Colon (tissue), 2 donors: ENCODE measurements around the gene DAPK2.
"Not testable (repeated sequence)": the region's sequence is repeated elsewhere in the genome, so short reads cannot be mapped to it uniquely, and the experiment has no call there.

Experiments
- FAIRE-seq: peaks from 2 replicates; lab custom pipeline; 2012; peaks lifted over from hg19 to GRCh38; lab: Jason Lieb, UNC
- donor health status: control.
- donor health status: control.

DAPK2 gene

DNA sequence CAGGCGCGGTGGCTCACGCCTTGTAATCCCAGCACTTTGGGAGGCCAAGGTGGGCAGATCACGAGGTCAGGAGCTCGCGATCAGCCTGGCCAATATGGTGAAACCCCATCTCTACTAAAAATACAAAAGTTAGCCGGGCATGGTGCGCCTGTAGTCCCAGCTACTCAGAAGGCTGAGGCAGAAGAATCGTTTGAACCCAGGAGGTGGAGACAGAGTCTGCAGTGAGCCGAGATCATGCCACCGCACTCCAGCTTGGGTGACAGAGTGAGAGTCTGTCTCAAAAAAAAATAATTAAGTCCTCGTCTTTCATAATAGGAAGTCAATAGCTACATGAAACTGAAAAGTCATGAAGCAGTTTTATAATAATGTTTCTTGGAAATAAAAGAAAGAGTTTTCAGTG lies 7.4 kb upstream of the DAPK2 start:
- not testable (repeated sequence) for FAIRE-seq

DNA sequence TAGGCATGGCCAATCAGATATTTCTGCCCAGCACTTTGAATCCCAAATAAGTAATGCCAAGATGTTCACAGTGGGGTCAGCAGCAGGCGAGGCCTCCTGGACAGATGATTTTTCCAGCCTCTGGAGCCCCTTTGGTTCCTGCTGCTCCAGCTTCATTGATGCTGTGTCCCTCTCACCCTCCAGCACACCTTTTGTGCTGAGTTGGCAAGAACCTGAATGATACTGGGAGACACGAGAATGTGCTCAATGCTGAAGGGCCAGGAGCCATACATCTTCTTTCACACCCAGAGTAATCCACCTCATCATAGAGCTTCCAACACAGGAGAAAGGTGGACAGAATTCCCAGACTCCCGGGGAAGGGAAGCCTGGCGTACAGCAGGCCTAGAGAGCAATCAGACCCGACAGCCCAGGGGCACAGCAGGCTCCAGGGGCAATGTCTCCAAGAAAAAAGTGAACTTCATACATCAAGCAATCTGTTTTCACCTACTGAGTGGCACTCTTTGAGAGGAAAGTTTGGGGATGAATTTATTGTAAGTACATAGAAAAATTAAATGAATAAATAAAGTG lies 6.7 kb upstream of the DAPK2 start:
- no peak for FAIRE-seq

DNA sequence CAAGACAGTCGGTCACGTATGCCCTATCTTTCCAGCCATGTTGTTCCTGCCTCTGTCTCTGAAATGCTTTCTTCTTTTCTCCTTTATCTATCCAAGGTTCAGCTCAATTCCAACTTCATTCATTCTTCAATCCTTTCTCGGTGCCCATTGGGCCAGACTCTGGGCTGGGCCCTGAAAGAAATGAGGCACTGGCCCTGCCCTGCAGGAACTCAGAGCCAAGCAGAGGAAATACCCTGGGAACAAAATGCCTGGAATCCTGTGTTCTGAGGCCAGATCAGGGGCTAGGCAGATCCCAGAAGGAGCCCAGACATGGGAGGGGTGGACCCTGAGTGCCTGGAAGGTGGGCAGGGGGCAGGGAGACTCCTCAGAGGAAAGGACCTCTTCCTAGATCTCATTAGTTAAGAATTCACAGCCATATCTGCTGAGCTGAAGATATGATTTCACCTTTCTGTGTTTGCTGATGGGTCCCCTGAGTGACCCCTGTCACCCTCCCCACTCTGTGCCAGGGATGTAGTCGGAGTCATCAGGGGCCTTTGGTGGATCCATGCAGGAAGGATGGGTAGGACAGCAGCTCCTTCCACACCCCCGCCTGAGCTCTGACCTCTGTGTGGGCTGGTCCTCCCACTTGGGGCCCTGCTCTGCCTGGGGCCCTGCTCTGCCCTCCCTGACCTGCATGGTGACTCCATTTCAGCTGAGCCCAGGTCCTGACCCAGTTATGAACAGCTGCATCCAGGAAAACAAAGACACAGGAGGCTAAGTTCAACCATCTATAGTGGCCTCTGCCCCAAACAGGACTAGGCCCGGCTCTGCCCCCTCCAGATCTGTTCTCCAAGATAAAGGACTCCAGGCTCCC lies 5.3 kb upstream of the DAPK2 start:
- no peak for FAIRE-seq

DNA sequence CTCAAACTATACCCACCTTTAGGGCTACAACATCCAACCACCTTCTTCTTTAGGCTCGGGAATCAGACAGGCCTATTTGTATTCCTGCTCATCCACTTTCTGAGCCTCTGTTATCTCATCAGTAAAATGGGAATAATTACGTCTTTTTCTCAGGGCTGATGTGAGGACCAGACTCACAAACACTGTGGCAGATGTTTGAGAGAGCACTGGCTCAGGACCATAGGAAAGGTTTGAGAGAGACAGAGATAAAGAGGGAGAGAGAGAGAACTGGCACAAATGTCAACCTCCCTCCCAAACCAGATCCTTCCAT lies 4.8 kb upstream of the DAPK2 start:
- no peak for FAIRE-seq

DNA sequence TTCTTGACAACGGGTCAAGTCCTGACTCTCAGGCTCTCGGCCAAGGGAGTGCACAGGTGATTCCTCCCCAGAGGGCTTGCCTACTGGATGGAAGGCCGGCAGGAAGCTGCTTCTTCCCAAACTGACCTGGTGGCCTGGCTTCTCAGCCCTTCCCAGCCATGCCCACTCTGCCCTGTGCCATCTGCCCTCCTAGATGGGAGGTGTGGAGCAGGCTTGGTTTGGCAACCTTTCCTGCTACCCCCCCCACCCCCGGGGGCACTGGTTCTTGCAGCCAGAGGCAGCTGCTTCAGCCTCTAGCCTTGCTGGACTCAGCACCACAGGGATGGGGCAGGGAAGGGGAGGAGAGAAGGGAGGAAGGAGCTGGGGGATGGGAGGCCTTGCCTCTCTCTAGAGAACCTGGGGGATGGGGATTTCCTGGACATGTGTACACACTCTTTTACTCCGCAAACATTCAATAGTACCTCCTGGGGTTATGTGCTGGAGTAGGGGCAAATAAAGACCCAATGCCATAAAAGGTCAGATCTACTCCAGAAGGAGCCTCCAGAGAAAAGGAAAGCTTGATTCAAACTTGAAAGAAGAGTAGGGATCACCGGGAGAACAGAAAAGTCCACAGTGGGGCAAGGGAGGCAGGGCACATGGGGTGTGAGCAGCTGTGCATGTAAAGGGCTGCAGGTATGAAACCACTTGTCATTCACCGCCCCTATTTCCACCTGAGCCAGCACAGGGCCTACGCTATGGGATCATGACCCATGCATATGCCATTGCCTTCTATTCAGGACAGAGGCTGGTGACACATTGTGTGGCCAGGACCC lies 4.2 kb upstream of the DAPK2 start:
- no peak for FAIRE-seq

DNA sequence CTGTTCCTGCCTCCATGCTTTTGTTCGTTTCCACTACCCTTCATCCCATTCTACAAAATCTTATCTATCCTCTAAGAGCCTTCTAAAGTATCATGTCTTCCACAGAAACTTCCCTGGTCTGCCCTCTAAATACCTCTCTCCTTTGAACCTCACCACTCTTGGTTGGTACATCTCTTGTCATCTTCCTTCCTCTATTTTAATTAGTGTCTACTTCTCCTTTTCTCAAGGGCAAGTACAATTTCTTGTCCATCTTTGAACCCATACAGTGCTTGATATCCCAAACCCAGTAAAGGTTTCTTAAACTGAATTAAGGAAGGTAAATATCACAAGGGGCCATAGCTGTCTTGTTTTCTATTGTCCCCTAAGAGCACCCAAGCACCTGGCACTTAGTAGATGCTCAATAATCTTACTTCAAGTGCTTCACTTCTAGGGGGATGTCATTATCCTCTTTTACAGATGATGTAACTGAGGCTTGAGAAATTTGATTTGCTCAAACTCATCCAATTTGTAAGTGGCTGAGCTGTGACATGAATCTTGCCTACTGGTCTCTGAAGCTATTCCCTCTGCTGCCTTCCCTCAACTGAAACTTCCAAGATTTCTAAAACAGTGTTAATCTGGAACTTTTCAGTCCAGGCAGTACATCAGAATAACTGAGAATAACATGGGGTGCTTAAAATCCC lies 2.6 kb upstream of the DAPK2 start:
- FAIRE-seq = no peak

DNA sequence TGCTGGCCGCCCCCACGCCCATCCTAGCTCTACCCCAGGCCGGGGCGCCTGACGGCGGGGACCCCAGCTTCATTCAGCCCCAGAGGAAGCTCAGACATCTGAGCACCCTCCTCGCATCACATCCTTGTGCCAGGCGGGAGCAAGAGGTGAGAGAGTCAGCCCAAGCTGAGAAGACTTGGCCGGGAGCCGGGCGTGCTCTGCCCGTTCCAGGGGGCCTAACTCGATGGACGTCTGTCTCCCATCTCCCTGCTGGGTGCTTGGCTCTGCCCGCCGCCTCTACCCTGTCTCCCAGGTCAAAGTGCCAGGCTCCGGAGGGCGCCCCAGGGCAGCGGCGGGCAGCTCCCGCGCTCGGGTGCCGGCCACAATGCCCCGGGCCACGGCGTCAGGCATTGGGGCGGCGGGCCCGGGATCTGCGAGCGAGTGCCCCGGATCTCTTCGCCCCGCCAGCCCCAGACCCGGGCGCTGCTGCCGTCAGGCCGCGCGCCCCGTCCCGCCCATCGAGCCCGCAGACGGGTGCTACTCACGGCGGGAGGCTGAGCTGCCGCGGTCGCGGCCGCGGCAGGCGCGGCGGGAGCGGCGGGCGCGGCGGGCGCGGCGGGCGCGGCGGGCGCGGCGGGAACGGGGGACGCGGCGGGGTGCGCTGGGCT lies 388 bp downstream of the DAPK2 start:
- no peak for FAIRE-seq

DNA sequence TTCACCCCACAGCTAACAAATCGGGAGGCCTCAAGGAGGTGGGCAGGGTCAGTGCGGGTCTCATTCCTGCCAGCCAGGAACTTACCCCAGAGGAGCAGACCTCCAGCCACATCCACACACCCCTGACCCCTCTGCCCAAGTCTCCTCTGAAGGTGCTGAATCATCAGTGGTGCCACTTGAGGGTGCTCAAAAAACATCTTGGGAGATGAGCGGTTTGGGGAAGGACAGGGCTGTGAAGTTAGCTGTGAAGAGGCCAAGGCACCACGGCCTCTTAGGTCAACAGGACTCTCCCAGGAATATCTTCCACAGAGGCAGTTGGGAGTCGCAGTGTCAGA lies 1.2 kb downstream of the DAPK2 start:
- no peak for FAIRE-seq

DNA sequence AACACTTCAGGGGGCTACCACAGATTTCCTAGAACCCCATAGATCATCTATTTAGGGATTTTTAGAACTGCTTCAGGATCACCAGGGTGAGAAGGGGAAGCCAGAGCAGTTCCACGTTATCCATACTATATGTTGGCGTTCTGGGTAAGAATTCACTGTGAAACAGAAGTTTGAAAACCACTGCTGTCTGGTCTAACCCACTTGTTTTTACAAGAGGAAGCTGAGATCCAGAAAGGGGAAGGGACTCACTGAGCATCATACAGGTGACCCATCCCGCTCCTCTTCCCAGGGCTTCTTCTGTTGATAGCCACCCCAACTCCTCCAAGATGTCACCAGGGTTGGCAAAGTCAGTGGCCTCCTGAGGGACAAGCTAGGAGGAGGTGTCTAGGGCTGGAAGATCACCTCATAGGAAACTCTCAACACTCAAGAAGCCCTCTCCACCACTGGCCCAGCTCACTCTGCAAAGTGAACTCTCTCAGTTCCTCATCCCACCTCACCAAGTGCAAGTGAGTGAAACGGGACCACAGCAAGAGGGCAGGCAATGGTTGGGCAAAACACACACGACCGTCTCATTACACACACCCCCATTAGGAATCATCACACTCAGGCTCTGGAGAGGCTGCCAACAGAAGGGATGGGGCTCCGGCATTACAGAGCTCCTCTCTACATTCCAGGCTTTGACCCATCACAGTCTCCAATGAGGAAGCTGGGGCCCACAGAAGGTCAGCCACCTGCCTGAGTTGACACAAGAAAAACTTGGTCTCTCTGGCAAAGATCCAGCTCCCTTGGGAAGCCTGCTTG lies 1.8 kb downstream of the DAPK2 start:
- FAIRE-seq = no peak

DNA sequence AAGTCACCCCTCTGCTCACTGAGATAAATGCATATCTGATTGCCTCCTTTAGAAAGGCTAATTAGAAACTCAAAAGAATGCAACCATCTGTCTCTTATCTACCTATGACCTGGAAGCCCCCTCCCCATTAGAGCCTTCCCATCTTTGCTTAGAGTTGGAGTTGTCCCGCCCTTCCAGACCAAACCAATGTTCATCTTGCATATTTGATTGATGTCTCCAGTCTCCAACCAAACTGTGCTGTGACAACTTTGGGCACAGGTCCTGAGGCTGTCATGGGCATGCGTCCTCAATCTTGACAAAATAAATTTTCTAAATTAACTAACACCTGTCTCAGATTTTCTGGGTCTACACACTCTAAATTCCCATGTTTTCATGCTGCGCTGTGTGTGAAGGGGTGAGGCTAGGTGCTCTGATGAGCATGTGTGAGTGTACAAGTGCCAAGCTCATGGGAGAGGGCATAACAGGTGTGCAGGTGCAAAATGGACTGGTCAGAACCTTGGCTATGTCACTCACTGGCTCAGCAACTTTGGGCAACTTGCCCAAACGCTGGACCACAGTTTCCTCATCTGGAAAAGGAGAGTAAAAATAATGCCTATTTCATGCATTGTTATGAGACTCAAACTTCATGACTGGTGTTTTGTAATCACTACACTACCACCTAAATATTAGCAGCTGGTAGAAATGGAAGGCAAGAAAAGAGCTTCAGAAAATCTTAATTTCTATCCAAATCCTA lies 7.2 kb downstream of the DAPK2 start:
- FAIRE-seq = no peak

DNA sequence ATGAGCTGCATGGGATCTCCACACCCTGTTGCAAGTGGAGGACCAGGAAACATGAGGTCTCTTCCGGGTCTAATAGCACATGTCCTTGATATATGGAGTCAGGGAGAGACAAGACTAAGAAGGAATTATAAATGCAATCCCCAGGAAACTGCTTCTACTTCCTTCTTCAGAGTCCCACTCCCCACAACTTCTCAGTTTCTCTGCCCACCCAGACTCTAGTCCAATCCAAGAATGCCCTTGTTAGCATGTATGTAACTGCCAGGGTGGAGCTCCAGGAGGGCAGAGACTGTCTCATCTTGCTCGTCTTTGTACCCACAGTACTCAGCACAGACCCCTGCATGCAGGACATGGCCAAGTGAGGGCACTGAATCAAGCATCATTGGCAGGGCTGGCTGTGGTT lies 8.3 kb downstream of the DAPK2 start:
- FAIRE-seq = no peak

DNA sequence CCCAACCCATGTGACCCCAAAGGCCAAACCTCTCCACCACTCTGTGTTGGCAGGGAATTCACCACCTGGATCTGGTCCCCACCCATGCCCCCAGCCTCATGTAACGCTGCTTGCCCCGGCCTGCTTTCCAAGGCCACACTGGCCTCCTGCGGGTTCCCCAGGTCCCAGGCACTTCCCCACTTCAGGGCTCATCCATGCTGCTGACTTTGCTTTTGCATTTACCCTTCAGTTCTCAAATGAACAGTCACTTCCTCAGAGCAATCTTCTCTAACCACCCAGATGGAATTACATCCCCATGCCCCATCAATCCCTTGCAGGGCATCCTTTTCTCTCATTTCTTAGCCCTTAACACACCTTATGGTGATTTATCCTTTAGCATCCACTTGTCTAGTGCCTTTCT lies 9.2 kb downstream of the DAPK2 start:
- no peak for FAIRE-seq

DNA sequence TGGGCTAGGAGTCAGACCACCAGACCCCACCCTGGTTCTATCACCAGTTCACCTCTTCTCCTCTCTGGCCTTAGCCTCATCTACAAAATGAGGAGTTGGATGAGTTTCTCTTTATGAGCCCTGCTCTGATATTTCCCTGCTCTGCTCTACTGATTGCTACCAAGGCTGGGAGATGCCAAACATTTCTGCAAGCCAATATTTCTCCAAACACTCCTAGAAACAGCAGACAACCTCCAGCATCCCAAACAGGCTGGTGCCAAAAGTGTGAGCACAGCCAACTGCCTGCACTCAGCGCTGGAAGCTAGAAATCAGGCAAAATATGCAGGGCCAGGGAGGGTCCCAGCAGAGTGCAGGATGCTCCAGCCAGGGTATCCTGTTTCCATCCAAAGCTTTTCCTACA lies 10.8 kb downstream of the DAPK2 start:
- no peak for FAIRE-seq

DNA sequence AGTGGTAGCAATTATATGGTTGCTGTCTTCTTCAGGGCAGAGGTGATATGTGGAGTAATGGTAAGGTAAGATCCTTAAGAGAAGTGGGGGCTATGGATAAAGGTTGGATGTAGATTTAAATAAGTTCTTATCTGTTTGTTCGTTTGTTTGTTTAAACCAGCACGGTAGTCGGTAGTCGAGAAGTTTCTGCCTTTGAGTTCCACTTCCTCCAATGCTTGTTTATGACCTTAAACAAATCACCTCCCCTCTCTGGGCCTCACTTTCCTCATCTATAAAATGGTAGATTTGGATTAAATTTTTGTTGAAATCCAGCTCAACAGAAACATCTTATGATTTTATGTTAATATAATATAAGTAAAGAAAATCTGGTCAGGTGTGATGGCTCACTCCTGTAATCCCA lies 11.8 kb downstream of the DAPK2 start:
- FAIRE-seq = no peak

DNA sequence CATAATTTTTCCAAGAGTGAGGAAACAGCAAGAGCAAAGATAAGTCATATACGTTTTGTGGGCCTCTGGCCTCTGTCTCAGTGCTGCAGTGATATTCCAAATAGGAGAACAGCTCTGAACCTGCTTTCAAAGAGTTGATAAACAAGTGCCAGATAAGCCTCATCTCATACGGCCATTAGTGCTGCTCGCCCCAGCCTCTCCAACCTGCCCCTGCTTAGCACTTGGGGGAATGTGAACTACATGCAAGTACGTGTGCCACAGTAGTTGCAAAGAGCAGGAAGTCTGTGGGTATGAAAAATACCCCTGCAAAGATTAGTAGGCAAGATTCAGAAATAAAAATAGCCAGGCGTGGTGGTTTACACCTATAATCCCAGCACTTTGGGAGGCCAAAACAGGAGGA lies 14.0 kb downstream of the DAPK2 start:
- FAIRE-seq = no peak

DNA sequence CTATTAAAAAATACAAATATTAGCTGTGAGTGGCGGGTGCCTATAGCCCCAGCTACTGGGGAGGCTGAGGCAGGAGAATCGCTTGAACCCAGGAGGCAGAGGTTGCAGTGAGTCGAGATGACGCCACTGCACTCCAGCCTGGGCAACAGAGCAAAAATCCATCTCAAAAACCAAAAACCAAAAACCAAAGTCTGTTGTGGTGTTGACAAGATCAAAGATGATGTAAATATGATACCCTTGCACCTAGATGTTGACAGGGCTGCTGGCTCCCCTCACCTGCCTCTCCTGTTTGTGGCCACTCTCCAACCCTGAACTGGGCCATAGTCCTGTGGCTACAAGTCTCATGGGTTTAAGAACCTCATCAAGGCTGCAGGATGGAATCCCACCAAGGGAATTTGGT lies 16.2 kb downstream of the DAPK2 start:
- no peak for FAIRE-seq

DNA sequence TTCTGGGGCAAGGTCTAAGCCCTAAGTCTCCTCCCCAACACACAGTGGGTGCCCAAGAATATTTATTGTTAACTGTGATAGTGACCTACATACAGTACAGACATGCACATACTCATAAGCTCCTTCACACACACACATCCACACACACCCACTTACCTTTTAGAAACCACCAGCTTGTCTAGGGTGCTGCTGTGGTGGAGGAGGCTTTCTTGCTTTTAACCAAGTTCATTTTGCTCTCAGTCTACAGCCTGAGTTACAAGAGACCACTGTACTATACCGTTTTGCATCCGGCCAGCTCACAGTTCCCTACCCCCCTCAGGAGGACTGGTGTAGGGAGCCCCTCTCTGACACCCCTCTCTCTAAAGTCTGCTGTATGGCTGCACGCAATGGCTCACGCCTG lies 16.7 kb downstream of the DAPK2 start:
- no peak for FAIRE-seq

DNA sequence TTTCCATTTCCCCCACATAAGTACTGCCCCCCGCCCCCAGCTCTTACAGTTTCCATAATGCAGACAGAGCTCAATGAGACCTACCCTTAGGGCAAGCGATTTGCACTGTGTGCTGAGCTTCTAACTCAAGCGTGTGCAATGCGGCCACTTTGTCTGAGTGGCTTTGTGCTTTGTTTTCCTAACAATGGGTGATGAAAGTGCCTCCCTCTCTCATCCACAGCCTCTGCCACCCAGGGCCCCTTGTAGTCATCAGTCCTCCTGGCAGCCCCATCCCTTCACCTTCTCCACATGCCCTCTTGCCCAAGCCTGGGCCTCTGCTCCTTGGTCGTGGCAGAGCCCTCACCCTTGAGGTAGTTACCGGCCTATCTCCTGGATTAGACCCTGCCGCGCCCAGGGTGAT lies 17.2 kb downstream of the DAPK2 start:
- no peak for FAIRE-seq

DNA sequence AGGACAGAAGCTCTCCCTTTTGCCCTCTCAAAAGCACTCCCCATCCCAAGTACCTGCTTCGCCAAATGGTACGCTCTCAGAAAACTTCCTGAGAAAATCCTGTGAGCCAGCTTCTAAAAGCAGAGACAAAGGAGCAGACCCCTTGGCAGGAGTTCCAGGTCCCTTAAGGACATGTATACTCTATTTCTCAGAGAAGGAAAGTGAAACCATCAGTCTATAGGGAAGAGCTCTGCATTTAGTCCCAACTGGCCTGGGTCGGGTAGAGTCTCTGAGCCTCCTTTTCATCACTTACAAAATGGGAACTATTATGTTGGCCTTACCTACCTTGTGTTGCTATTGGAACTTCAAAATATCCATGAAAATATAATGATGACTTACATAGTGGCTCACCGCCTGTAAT lies 19.7 kb downstream of the DAPK2 start:
- FAIRE-seq = no peak

DNA sequence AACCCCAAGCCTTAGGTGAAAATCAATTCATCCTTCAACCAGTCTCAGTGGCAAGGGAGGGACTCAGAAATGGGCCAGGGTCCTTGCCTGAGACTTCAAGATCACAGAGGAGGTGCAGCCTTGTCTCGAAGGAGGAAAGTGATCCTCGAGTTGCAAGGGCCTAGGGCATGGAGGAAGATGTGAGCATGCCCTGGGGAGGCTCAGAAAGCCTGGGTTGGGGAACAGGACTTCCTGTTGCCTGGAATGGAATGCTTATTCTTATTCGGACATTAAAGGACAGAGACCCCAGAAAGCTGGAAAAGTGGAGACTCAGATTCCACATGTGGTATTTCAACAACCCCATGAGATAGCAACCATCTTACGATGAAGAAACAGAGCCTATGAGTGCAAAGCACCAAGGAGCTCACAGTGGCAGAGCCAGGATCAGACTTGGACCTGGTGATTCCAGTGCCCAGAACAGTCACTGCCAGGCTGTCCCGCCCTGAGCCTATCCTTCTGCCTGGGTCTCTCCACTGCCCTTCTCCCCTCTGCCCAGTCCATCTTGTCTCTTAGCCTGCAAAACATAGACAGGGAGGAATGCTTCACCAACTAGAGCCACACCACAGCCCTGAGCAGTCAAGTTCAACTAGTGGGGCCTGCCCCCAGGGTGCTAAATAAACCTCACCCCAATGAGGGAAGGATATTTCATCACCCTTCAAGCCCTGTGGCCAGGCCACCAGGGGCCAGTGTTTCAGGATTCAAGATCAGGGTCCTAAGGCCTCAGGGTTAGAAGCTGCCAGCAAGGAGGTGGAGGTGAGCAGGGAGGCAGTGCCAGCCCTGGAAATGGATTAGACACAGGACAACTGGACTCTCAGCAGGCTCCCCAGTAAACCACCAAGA lies 21.9 kb downstream of the DAPK2 start:
- no peak for FAIRE-seq
